HG03432 (cell line): ENCODE data around the gene METTL23.
"Not testable (repeated sequence)": the region's sequence is repeated elsewhere in the genome, so short reads cannot be mapped to it uniquely, and the experiment has no call there.

ENCODE experiments used
- ATAC-seq: cut with Tn5 transposase; IDR thresholded peaks from one replicate; pipeline ENCODE4 v1.9.1; 2021; ENCODE audit warnings: mild to moderate bottlenecking, moderate library complexity; ENCODE audit not compliant: unreplicated experiment

The METTL23 gene

DNA sequence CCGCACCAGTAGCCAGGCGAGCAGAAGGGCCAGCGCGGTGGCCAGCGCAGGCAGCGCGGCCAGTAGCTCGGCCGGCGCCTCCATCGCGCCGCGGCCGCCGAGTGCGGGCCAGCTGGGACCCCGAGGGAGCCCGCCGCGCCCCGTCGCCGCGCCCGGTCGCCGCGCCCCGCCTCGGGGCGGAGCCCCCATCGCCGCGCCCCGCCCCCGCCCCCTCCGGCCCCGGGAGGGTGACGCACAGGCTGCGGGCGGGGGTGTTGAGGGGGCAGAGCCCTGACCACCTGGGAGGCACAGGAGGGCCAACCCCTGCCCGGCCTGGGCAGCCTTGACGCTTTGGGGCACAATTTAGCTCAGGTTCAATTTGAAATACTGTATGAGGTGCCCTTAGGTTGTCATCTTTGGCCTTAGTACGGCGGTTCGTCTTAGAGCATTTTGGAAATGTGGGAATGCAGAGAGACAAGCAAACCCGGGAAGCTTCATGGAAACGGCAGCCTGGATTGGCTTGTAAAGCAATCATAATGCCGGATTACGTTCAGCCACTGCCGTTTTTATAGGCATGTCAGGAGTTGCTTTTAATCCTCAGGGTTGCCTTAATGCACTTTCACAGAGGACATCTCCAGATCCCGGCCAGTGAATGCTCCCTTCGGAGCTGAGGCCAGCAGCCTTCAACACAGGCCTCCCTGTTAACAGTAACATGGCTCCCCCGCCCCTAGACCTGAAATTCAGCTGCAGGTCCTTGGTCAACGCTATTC, 15.6 kb upstream of the METTL23 start, which contains the start of gene MXRA7:
Gene MXRA7 (minus strand): TSS at position 103 of the 749 bp plus-strand sequence. CDS start 19 bp downstream, at position 84.
- no peak for ATAC-seq

DNA sequence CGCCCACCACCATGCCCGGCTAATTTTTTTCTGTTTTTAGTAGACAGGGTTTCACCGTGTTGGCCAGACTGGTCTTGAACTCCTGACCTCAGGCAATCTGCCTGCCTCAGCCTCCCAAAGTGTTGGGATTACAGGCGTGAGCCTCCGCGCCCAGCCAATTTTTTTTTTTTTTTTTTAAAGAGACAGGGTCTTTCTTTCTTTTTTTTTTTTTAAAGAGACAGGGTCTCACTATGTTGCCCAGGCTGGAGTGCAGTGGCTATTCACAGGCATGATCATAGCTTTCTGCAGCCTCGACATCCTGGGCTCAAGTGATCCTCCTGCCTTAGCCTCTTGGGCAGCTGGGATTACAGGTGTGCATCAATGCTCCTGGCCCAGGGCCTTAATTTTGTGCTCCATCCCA, 14.3 kb upstream of the METTL23 start:
- not testable (repeated sequence) for ATAC-seq

DNA sequence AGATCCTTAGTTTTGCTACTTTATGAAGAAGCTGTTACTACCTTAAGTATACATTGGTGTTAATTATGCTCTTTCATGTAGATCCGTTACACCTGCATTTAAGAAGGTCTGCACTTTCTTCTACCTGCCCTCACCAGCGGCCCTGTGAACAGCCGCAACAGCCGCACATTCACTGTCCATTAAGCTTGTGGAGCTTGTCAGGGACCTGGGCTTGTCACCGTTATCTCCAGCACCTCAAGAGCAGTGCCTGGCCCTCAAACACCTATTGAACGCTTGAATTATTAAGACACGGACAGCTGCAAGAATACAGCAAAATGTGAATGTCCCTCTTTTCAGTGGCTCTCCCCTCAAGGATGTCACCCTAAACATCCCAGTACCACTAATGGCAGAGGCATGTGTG, 12.9 kb upstream of the METTL23 start:
- ATAC-seq, result no peak

DNA sequence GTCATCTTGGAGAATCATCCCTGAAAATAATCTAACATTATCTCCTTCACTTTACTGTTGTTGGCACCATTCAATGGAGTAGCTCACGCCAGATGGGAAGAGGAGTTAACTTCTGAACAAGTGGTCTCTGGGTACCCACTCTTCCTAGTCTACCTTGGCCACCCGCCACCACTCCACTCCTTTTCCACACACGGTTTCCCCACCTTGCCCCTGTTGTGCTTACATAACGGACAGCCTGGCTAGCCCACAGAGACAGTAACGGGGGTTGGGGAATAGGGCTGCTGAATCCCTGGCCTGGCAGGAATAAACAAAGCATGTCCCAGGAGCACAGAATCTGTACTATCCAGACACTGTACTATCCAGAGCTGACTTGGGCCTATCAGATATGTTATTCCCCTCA, 12.3 kb upstream of the METTL23 start:
- ATAC-seq, result no peak

DNA sequence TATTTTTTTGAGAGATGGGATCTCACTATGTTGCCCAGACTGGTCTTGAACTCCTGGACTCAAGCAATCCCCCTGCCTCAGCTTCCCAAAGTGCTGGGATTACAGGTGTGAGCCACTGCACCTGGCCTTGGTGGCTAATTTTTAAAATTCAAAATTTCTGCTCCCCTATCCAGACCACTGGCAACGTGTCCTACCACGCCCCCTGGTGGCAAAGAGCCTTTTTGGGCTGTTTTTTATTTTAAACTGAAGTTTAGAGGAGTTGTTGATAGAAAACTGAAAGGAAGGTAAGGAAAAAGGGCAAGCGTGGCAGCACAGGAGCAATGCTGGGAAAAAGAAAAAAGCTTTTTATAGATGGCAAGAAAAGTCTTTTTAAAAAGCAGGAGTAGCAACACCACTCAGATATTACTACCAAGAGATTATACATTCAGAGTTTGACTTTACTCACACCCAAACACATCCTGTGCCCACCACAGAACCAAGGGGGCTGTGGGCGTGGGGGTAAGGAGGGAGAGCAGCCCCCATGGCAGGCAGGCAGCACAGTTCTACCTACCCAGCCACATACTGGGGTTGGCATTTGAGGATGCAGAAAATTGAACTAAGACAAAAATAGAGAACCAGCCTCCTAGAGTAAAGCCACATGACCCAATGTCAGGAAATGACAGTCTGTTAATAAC, 11.7 kb upstream of the METTL23 start:
- ATAC-seq, result no peak

DNA sequence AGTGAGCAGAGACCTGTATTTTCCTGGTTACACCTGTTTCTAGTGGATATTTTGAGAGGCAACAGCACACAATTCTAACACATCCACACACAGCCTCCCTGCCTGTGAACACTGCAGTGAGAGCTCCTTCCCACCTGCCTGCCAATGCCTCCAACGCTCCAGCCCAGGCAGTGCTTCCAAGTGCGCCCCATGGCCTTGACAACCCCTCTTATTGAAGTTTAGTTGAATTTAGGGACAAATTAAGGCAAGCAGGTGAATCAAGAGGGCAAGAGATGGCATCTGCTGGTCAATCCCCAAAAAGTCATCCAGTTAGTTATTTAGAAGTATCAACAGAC, 11.2 kb upstream of the METTL23 start:
- no peak for ATAC-seq

DNA sequence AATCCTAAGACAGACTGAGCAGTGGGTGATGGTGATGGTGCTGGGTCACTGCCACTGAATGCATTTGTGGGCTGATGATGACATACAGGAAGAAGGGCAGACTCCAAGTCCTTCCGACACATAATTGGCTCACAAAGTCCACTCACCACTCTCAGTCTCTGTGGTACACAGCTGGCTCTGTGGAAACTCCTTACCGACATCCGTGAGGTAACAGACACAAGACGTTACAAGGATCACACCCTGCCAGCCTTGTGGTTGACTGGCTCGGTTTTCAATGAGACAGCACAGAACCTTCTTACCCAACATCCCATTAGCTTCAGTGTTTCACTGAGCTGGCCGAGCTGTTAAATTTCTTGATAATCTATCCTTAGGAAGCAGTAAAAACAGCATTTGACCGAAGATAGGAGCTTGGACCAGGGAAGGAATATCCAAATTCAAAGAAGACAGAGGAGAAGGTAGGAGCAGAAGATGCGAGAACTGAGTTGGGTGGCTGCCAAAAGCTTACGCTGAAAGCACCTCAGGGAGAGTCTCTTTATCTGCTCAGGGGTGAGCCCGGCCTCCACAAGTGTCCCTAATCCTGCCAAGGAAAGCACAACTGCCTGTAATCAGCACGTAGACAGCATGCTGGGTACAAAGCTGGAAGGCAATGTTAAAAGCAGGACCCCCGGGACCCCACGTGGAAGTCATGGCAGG, 10.3 kb upstream of the METTL23 start:
- no peak for ATAC-seq

DNA sequence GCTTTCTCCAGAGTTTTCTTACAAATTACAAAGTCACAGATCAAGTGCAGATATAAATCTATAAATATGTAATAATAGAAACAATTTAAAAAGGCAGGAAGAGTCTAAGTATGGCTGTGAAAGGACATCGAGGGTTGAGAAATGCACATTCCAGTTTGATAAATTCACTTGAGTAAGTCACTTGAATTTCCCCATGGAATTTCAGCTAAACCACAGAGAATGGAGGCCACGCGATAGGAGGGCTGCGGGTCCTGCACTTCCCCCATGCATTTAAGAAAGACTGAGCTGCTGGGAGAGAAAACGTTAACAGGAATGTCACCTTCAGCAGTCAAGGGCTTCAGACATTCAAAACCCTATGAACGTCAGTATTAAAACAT, 9.8 kb upstream of the METTL23 start:
- no peak for ATAC-seq

DNA sequence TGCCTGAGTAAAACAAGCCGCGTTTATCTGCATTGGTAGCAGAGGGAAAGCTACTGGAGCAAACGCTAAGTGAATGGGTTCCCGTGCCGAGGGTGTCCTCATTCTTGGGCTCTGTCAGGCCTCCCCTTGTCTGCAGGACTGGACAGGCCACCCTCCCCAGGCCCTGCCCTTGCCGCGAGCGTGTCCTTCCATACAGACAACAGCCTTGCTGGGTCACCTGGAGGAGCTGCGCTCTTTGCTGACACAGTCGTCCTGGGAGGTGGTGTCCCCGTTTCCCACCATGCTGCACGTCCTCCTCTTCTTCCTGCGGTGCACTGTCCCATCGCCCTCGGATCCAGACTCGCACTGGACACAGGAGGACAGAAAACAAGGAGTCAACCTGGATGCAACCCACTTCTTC, 8.1 kb upstream of the METTL23 start:
- ATAC-seq, result no peak

DNA sequence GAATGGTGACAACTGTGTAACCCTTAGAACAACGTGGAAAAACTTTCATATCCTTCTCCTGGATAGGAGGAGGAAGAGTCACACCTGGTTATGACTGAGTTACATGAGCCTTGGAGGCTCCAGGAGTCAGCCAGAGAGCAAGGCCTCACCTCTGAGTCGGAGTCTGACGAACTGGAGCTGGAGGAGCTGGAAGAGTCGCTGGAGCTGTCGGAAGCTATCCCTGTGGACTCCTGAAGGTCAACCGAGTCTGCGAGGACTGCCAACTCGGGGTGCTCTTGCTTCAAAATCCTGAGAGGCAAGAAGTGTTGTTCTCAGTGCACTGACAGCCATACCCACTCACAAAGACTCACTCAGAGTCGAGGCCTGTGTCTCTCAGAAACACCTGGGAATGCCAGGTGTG, 6.4 kb upstream of the METTL23 start:
- ATAC-seq, result no peak

DNA sequence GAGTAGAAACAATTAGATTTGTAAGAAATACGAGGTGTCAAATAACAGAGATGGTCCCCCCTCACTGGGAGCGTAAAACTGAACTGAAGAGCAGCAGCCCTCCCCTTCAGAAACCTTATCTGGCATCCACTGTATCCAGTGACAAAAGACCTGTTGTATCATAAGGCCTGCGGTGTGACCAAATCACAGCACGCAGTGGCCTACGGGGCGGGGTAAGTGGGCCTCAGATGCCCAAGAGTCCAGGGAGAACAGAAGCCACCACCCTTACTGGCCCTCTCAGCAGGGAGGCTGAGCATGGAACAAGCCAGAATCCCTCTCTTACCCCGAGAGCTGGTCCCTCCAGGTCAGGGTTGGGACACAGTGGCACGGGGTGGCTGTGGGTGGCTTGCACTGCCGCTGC, 5.7 kb upstream of the METTL23 start:
- ATAC-seq, result no peak

DNA sequence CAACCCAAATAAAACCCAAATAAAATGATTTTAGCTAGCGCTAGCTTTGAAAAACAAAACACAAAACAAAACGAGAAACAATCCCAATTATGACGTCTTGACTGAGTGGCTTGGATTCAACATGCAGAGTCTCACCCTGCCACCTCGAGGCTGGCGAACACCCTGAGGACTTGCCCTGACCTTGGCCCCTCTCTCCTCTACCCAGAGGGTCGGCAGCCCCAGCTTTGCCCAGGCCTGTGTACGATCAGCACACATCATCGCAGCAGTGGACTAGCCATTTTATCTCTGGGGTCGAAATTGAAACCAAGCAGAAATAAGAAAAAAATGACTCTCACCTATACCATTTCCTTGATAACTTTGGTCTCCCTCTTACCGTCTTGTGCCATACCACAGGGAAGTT, 5.2 kb upstream of the METTL23 start:
- ATAC-seq, result no peak

DNA sequence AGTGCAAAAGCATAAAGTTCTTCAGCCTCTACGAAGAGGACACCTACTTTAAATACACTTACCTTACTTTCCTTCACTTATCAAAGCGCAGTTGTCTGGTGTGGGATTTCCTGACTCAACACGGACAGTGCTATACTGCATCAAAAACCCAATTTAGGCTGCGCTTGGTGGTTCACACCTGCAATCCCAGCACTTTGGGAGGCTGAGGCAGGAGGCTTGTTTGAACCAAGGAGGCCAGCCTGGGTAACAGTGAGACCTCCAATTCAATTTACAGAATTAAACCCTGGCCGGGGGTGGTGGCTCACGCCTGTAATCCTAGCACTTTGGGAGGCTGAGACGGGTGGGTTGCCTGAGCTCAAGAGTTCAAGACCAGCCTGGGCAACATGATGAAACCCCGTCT, 4.4 kb upstream of the METTL23 start:
- ATAC-seq, result no peak

DNA sequence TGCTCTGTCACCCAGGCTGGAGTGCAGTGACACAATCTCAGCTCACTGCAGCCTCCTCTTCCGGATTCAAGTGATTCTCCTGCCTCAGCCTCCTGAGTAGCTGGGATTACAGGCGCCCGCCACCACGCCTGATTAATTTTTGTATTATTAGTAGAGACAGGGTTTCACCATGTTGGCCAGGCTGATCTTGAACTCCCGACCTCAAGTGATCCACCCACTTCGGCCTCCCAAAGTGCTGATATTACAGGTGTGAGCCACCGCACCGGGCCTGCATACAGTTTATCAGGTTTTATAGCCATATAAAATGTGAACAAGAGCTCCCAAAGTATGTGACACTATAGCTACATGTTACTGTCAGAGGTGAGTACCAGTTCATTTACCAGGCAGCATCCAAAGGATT, 3.7 kb upstream of the METTL23 start:
- not testable (repeated sequence) for ATAC-seq

DNA sequence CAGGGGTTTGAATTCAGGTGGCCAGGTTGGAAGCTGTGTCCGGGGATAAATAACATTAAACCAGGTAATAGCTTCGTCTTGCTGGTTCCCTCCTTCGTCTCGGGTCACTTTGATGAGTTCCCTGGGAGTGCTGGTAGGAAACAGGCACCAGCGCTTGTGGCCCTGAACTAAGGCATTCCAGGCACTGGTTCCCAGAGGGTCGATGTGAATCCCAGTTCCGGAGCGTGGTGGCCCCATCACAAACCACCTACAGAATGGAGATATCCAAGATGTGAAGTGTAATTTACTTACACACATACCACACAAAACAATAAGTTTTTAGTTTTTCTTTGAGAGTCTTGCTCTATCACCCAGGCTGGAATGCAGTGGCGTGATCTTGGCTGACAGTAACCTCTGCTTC, 2.8 kb upstream of the METTL23 start:
- no peak for ATAC-seq

DNA sequence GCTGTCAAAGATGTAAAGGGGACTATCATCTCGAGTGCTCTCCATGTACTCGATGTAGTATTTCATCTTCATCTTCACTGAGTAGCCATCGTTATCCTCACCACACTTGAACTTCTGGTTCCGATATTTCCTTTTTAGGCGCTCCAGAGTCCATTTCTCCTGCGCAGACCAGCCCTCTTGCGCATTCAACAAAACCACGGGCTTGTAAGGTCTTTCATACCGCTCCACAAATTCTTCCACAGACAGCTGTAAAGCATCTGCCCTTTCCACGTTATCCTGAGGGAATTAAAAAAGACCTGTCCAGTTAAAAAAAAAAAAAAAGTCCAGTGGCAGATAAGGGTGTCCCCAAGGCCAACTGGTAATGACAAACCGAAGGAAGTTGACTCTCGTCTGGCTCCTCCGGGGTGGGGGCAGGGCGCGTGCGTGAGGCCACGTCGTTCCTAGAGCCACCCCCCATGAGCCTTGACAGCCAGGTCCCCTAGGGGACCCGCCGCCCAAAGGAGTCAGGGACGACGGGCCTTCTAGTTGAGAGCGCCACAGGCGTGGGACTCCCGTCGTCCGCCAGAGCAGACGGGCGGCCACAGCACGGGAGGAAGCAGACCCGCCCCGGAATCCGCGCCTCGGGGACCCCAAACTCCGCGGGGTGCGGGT, 934 bp upstream of the METTL23 start:
- peak; percentile 22 for ATAC-seq

DNA sequence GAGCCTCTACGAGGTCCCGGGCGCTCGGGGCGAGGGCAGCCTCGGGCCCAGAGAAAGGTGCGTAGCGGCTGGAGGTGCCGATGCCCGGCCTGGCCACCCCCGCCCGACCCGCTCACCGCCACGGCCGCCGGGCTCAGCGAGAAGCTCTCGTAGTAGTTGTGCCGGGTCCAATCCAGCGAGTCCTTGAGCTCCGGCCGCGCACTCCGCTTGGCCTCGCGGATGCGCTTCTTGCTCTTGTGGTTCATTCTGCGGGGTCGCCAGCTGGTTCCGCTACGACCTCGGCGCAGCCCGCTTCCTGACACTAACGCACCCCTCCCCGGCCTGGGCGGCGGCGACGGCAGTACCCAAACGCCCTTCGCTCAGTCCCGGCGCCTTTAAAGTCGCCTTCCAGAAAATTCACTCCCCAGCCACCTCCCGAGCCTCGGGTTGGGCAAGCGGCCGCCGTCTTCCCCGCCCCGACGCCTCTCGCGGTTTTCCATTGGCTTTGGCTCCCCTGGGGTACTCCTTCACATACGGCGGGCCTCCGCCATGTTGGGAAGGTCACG, 336 bp upstream of the METTL23 start, which contains the start of gene JMJD6:
Gene JMJD6 (minus strand): TSS at position 376 of the 545 bp plus-strand sequence. CDS start 131 bp downstream, at position 245.
- ATAC-seq, result peak; percentile 73

DNA sequence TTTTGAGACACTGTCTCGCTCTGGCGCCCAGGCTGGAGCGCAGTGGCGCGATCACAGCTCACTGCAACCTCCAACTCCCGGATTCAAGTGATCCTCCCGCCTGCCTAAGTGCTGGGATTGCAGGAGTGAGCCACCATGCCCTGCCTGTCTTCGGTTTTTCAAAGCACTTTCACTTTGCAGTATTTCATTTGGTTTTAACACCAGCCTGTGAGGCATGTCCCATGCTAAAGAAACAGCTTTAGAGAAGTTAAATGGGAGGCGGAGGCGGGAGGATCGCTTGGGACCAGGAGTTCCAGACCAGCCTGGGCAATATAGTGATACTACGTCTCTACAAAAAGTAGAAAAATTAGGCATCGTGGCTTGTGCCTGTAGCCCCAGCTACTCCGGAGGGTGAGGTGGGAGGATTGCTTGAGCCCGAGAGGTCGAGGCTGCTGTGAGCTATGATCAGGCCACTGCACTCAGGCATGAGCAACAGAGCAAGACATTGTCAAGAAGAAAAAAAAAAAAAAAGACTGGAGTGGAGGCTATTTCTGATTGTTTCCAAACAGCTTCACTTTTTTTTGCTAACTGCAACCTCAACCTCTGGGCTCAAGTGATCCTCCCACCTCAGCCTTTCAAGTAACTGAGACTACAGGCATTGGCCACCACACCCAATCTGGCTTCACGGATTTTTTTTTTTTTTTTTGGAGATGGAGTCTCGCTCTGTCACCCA, 1.3 kb downstream of the METTL23 start:
- no peak for ATAC-seq

DNA sequence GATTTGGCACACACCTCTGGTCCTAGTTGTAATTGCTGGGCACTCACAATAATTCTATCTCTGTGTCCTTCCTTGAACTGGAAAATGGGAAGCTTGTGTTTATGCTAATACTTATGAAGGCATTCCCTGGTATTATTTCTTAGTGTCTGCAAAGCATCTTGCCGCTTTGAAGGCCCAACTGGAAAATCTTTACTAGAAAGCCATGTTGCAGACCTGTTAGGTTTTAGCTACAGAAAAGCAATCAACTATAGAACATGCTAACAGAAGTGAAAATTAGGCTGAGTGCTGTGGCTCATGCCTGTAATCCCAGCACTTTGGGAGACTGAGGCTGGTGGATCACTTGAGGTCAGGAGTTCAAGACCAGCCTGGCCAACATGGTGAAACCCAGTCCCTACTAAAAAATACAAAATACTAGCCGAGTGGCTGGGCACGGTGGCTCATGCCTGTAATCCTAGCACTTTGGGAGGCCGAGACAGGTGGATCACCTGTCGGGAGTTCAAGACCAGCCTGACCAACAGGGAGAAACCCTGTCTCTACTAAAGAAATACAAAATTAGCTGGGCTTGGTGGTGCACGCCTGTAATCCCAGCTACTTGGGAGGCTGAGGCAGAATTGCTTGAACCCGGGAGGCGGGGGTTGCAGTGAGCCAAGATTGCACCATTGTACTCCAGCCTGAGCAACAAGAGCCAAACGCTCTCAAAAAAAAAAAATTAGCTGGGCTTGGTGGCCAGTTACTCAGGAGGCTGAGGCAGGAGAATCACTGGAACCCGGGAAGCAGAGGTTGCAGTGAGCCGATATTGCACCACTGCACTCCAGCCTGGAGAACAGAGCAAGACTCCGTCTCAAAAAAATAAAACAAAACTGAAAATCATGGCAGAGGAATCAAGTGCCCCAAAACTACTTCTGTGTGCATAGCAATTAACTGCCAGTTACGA, 5.4 kb downstream of the METTL23 start:
- not testable (repeated sequence) for ATAC-seq
